Medulla oblongata (tissue), 1 donor: ENCODE measurements around the gene NLRC5.

ENCODE experiments used
- DNase-seq: peaks from one replicate; pipeline ENCODE4 v3.0.0-alpha.2; 2015; ENCODE audit errors: extremely low spot score

NLRC5 gene, protein sequence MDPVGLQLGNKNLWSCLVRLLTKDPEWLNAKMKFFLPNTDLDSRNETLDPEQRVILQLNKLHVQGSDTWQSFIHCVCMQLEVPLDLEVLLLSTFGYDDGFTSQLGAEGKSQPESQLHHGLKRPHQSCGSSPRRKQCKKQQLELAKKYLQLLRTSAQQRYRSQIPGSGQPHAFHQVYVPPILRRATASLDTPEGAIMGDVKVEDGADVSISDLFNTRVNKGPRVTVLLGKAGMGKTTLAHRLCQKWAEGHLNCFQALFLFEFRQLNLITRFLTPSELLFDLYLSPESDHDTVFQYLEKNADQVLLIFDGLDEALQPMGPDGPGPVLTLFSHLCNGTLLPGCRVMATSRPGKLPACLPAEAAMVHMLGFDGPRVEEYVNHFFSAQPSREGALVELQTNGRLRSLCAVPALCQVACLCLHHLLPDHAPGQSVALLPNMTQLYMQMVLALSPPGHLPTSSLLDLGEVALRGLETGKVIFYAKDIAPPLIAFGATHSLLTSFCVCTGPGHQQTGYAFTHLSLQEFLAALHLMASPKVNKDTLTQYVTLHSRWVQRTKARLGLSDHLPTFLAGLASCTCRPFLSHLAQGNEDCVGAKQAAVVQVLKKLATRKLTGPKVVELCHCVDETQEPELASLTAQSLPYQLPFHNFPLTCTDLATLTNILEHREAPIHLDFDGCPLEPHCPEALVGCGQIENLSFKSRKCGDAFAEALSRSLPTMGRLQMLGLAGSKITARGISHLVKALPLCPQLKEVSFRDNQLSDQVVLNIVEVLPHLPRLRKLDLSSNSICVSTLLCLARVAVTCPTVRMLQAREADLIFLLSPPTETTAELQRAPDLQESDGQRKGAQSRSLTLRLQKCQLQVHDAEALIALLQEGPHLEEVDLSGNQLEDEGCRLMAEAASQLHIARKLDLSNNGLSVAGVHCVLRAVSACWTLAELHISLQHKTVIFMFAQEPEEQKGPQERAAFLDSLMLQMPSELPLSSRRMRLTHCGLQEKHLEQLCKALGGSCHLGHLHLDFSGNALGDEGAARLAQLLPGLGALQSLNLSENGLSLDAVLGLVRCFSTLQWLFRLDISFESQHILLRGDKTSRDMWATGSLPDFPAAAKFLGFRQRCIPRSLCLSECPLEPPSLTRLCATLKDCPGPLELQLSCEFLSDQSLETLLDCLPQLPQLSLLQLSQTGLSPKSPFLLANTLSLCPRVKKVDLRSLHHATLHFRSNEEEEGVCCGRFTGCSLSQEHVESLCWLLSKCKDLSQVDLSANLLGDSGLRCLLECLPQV (N-terminal part only)

GRCh38 chr16:56988948-56989945 lies at the start of gene NLRC5:
TSS of gene NLRC5 (plus strand) at chr16:56989557. CDS start at chr16:57020713, 31,156 bp downstream.
- DNase-seq = peak; percentile 89

GRCh38 chr16:56939801-56940200 lies 49.6 kb upstream of the NLRC5 start:
- DNase-seq = no peak

GRCh38 chr16:56941092-56941491 lies 48.3 kb upstream of the NLRC5 start:
- no peak for DNase-seq

- no peak for DNase-seq
These were observed 47.5 kb upstream of the NLRC5 start for GRCh38 chr16:56941856-56942331.

GRCh38 chr16:56943761-56944375 lies 45.5 kb upstream of the NLRC5 start:
- DNase-seq = no peak

DNA sequence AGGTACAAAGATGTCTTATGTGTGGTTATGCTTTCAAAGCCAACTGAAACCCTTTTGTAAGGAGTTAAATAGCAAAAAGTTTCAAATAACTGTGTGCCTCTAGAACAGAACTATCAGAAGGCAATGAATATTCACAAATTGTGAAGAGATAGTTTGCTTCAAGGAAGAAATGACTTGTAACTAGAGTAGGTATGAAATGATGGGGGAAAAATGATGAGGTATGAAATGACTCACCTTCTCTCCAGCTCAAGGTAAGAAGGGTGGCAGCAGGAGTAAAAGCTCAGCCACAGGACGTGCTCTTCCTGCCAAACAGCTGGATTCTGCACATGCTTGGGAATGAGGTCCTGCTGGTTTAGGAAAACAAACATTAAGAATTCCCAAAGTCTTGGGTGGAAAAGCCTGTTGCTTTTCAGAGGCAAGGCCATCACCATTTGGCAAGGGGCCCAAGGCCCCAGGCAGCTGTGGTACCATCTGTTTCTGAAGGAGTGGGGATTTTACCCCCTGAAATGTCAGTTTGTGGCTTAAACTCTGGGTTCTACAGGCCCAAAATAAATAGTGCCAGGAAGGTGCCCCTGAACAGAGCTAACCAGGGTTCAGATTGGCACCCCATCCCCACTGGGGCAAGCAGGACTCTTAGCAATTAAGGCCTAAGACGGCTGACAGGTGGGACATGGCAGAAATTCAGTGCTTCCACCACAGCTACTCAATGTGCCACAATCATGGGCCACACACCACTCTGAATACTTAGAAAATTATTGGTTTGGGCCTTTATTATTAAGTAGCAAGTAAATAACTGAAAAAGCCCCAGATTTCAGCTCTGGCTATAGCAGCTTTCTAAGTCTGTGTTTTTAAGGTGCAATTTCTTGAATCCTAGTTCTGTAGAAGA lies 44.2 kb upstream of the NLRC5 start:
- DNase-seq = no peak

DNA sequence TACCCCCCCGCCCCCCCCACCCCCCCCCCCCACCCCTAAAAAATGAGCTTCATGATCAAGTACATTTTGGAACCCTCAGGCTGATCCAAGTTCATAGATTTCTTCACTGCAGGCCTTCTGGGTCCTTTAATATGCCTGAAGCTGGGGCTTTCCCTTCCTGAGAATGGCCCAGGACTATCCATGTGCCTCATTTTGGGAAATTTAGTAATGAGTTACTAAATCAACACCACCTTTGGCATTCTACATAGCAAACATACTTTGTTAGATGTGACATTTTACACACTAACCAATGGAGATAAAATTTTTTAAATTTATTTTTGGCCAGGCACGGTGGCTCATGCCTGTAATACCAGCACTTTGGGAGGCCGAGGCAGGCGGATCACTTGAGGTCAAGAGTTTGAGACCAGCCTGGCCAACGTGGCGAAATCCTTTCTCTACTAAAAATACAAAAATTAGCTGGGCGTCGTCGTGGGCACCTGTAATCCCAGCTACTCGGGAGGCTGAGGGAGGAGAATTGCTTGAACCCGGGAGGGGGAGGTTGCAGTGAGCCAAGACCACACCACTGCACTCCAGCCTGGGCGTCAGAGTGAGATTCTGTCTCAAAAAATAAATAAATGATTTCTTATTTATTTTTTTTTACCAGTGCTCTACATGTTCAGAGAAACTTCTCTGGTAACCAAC lies 43.4 kb upstream of the NLRC5 start:
- DNase-seq = no peak

DNA sequence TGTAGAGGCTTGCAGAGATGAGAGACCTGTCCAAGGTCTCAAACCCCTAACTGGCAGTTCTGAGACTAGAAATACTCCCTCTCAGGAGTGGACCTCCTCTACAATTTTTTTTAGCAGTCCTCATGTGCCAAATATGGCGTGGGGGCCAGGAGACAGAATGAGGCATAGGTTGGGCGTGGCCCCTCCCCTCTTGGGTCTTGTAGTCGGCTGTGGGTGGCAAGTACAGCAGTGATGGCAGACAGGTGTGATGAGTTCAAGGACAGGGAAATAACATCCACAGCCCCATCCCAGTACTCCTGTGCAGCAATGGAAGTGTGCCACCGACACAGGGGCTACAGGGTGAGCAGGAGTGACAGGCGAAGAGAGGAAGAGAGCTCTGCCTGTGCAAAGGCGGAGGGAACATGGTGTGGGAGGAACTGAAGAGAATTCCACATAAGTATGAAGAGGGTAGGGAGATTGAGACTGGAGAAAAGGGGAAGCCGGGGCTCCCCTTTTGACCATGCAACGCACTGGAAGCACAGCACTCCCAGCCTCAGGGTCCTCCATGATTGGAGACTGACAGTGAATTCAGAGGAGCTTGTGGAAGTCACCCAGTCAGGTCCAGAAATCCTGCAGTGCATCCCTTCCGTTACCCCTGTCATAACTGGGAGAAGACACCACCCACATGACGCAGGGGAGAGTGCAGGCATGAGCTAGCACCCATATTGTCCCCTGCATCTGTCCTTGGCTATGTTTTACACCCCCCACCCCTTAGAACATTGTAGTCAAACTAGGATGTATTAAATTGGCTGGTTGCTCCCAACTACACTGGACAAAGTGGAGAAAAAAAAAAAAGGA lies 42.4 kb upstream of the NLRC5 start:
- no peak for DNase-seq

DNA sequence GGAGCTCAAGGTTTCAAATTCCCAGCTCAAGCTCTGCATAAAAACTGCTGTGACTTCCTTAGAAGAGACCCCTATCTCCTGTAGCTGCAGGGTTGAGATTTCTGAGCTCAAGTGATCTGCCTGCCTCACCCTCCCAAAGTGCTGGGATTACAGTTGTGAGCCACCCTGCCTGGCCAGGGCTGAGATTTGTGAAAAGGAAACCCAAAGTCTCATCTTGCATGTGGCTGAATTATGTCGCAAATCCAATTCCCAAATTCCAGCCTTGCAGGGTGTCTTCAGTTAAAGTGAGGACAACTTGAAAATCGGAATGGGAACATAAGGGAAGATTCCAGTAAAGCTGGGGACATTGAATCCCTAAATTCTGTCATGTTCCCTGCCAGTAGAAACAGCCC lies 41.8 kb upstream of the NLRC5 start:
- DNase-seq = no peak

GRCh38 chr16:56948234-56948633 lies 41.1 kb upstream of the NLRC5 start:
- no peak for DNase-seq

DNA sequence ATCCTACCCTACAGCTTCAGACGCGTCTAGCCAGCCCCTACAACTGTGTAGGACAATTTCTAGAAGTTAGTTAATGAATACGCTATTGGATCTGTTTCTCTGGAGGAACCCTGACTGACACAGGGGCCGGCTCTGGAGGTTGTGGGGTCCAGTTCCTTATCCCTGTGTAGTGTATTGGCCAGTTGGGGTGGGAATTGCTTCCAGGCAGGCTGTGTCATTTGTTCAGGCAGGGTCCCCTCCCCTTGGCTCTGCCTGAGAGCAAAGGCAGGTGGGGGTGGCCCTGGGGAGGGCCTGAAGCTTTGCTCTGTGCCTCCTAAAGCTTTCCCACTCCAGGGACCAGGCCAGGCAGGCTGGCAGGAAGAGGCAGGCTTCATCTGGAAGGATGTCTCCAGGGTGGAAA lies 39.3 kb upstream of the NLRC5 start:
- DNase-seq = no peak

DNA sequence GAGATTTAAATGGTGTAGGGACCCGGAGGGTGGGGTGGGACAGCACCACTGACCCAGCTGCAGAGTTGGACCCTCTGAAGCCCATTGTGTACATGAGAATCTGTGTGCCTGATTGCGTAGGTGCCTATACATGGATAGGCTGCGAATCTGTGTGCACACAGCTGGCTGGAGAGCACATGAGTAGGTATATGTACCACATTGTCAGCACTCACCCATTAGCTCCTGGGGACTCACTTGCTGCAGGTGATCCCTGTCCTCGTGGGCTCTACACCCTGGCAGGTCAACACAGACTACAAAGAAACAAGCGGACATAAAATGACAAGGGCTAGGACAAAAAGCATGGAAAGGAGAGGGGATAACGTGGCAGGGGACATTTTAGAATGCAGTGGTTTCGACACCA lies 38.9 kb upstream of the NLRC5 start:
- no peak for DNase-seq

DNA sequence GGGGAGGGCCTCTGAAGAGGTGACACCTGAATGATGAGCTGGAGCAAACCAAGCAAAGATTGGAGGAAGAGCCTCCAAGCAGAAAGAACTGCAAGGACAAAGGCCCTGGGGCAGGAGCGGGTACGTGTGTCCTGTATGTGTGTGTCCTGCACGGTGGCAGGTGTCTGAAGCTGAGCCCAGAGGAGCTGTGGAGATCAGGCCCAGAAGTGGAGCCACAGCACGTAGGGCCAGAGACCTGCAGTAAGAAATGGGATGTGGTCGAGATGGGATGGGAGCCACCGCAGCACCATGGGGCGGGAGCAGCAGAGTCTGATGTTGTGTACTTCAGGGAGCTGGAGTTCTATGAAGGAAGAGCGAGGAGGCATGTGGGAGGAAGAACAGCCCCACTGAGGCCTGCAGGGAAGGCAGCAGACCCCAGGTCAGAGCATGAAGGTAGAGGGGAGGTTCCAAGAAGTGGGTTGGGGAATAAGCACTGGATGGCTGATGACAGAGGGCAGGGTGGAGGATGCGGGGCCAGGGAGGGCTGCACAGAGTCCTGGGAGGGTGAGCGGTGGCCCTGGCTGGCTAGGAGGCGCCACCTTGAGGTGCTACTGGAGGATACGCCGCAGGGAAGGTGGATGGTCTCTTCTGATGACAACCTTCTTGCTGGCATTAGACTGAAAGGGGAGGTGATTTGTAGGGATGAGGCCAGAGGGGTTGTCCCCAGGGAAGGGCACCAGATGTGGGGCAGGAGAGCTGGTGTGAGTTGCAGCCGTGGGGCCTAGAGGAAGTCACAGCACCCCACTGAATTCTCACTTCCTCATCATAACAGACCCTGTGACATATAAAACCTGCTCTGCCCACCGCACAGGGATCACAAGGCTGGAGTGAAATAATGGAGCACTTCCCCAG lies 38.2 kb upstream of the NLRC5 start:
- DNase-seq = peak; percentile 81

DNA sequence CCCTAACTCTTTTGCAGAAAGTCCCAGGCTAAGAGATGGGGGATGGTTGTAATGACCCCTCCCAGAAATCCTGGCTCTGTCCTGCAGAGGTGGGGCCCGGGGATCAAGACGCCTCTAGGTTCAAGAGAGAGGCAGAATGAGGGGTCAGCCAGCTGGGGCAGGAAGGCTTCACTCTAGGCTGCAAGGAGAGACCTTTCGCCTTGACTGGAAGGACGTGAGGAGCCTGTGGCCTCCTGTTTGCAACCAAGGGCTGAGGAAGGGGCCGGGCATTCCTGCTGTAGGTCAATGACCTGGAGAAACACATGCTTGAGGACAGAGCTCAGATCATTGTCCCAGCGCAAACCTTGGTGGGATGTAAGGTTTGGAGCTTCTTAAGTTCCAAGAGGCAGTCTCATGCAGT lies 36.4 kb upstream of the NLRC5 start:
- DNase-seq = no peak

- no peak for DNase-seq
These were observed 33.3 kb upstream of the NLRC5 start for GRCh38 chr16:56956076-56956475.

DNA sequence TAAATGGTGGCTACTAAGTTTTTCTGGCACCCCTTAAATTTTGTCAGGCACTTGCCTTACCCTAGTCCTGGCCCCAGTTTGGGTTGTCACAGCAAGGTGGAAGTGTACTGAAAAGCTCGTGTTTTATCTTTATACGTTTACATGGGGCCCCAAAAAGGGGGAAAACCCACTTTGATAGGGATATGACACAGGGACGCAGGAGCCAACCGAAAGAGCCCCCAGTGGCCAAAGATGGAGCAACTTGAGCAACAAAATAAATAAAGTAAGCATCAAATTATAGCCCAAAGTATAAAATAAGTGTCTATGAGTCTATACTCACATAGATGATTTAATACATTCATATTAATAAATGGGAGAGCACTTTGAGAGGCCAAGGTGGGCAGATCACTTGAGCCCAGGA lies 32.6 kb upstream of the NLRC5 start:
- DNase-seq = no peak
